WTC11 (cell line): ENCODE measurements around the gene RGCC. TPM values are rescaled to one million over a fixed set of nuclear protein-coding genes. Genes with fewer than 3 reads are reported as not detected.
"Not testable (repeated sequence)": the region's sequence is repeated elsewhere in the genome, so short reads cannot be mapped to it uniquely, and the experiment has no call there.

Source experiments
- ATAC-seq: fragments of 200-7000 bp; cut with Tn5 transposase; 2 replicates; pipeline ENCODE4 v1.10.0; 2021; ENCODE audit warnings: mild to moderate bottlenecking, moderate library complexity
- CTCF ChIA-PET: fragments of 300-600 bp; sonication (Branson Sonifier 250); formaldehyde crosslinking; loops from one replicate; lab custom pipeline; 2021; ENCODE audit warnings: antibody characterized with exemption; lab: Charles Lee
- POLR2A ChIA-PET: fragments of 350-600 bp; sonication (Branson Sonifier 250); formaldehyde crosslinking; loops from one replicate; lab custom pipeline; 2021; ENCODE audit warnings: antibody characterized with exemption; lab: Charles Lee
- DNase-seq: peaks from one replicate; pipeline ENCODE4 v3.0.0; 2021; ENCODE audit warnings: low spot score
- H3K27ac Mint-ChIP-seq: 2 replicates; pipeline ENCODE4 v1.8.0; 2021; ENCODE audit warnings: mixed read lengths
- H3K27me3 Mint-ChIP-seq: 2 replicates; pipeline ENCODE4 v1.8.0; 2021; ENCODE audit warnings: low read depth, mild to moderate bottlenecking, moderate library complexity, mixed read lengths
- H3K36me3 Mint-ChIP-seq: 2 replicates; pipeline ENCODE4 v1.8.0; 2021; ENCODE audit warnings: mixed read lengths
- H3K4me1 Mint-ChIP-seq: 2 replicates; pipeline ENCODE4 v1.8.0; 2022; ENCODE audit warnings: mixed read lengths
- H3K4me3 Mint-ChIP-seq: 2 replicates; pipeline ENCODE4 v1.8.0; 2021; ENCODE audit warnings: mild to moderate bottlenecking, moderate library complexity, mixed read lengths
- H3K9me3 Mint-ChIP-seq: 2 replicates; pipeline ENCODE4 v1.8.0; 2021; ENCODE audit warnings: mixed read lengths
- ATF1 ChIP-seq: sonication (generic); formaldehyde crosslinking; IDR thresholded peaks from 2 replicates; pipeline ENCODE4 v1.8.1; 2023; ENCODE audit warnings: mild to moderate bottlenecking, moderate library complexity, missing genetic modification reagents
- ATF3 ChIP-seq: sonication (generic); formaldehyde crosslinking; conservative IDR thresholded peaks from 2 replicates; pipeline ENCODE4 v1.8.1; 2022; ENCODE audit warnings: mild to moderate bottlenecking, missing genetic modification reagents
- CREB1 ChIP-seq: sonication (generic); formaldehyde crosslinking; IDR thresholded peaks from 2 replicates; pipeline ENCODE4 v1.8.0; 2023; ENCODE audit warnings: mild to moderate bottlenecking, missing genetic modification reagents
- CREM ChIP-seq: sonication (generic); formaldehyde crosslinking; IDR thresholded peaks from 2 replicates; pipeline ENCODE4 v1.8.1; 2022; ENCODE audit warnings: mild to moderate bottlenecking, missing genetic modification reagents, moderate library complexity
- CTCF ChIP-seq: fragments of 200-600 bp; IDR thresholded peaks from 2 replicates; pipeline ENCODE4 v1.8.0; 2022; ENCODE audit warnings: antibody characterized with exemption
- E2F4 ChIP-seq: sonication (generic); formaldehyde crosslinking; IDR thresholded peaks from 2 replicates; pipeline ENCODE4 v1.8.1; 2022; ENCODE audit warnings: low read depth, mild to moderate bottlenecking, moderate library complexity, missing genetic modification reagents, borderline replicate concordance
- ERG ChIP-seq: fragments of 250-450 bp; sonication (Bioruptor Pico); IDR thresholded peaks from 2 replicates; pipeline ENCODE4 v1.8.0; 2021; ENCODE audit warnings: mild to moderate bottlenecking
- FOXJ3 ChIP-seq: sonication (generic); formaldehyde crosslinking; IDR thresholded peaks from 2 replicates; pipeline ENCODE4 v1.9.0; 2021; ENCODE audit warnings: missing genetic modification reagents, mild to moderate bottlenecking, borderline replicate concordance
- GRHL2 ChIP-seq: fragments of 250-450 bp; sonication (Bioruptor Pico); IDR thresholded peaks from 2 replicates; pipeline ENCODE4 v1.8.0; 2022; ENCODE audit warnings: mild to moderate bottlenecking, moderate library complexity; ENCODE audit not compliant: insufficient replicate concordance, severe bottlenecking
- IRF2 ChIP-seq: sonication (generic); formaldehyde crosslinking; IDR thresholded peaks from 2 replicates; pipeline ENCODE4 v1.8.0; 2022; ENCODE audit warnings: low read depth, missing genetic modification reagents, borderline replicate concordance
- JAZF1 ChIP-seq: fragments of 250-450 bp; sonication (Bioruptor Pico); IDR thresholded peaks from 2 replicates; pipeline ENCODE4 v1.9.0; 2021; ENCODE audit warnings: moderate library complexity, mild to moderate bottlenecking, inconsistent platforms
- JUN ChIP-seq: sonication (generic); formaldehyde crosslinking; IDR thresholded peaks from 2 replicates; pipeline ENCODE4 v1.8.0; 2023; ENCODE audit warnings: mild to moderate bottlenecking, missing genetic modification reagents
- NFE2L1 ChIP-seq: sonication (generic); formaldehyde crosslinking; IDR thresholded peaks from 2 replicates; pipeline ENCODE4 v1.8.1; 2023; ENCODE audit warnings: missing genetic modification reagents
- NFYB ChIP-seq: sonication (generic); formaldehyde crosslinking; conservative IDR thresholded peaks from 2 replicates; pipeline ENCODE4 v1.8.0; 2022; ENCODE audit warnings: low read depth, missing genetic modification reagents
- NR1H2 ChIP-seq: sonication (generic); formaldehyde crosslinking; IDR thresholded peaks from 2 replicates; pipeline ENCODE4 v1.9.0; 2021; ENCODE audit warnings: mild to moderate bottlenecking, moderate library complexity, missing genetic modification reagents
- PREB ChIP-seq: sonication (generic); formaldehyde crosslinking; IDR thresholded peaks from 2 replicates; pipeline ENCODE4 v1.8.1; 2022; ENCODE audit warnings: mild to moderate bottlenecking, missing genetic modification reagents, moderate library complexity, borderline replicate concordance
- PRRX2 ChIP-seq: fragments of 250-450 bp; sonication (Bioruptor Pico); IDR thresholded peaks from 2 replicates; pipeline ENCODE4 v1.8.0; 2021; ENCODE audit warnings: mild to moderate bottlenecking
- SOX15 ChIP-seq: fragments of 250-450 bp; sonication (Bioruptor Pico); IDR thresholded peaks from 2 replicates; pipeline ENCODE4 v1.9.0; 2021; ENCODE audit warnings: mild to moderate bottlenecking
- TCF7 ChIP-seq: sonication (generic); formaldehyde crosslinking; IDR thresholded peaks from 2 replicates; pipeline ENCODE4 v1.8.0; 2022; ENCODE audit warnings: mild to moderate bottlenecking, low read depth, missing genetic modification reagents, moderate library complexity
- USF2 ChIP-seq: sonication (generic); formaldehyde crosslinking; IDR thresholded peaks from 2 replicates; pipeline ENCODE4 v1.8.1; 2023; ENCODE audit warnings: mild to moderate bottlenecking, missing genetic modification reagents, moderate library complexity
- ZBTB43 ChIP-seq: sonication (generic); formaldehyde crosslinking; IDR thresholded peaks from 2 replicates; pipeline ENCODE4 v1.8.1; 2023; ENCODE audit warnings: mild to moderate bottlenecking, missing genetic modification reagents
- ZNF121 ChIP-seq: sonication (generic); formaldehyde crosslinking; IDR thresholded peaks from 2 replicates; pipeline ENCODE4 v1.8.0; 2023; ENCODE audit warnings: missing genetic modification reagents
- ZNF138 ChIP-seq: sonication (generic); formaldehyde crosslinking; conservative IDR thresholded peaks from 2 replicates; pipeline ENCODE4 v1.8.1; 2022; ENCODE audit warnings: mild to moderate bottlenecking, moderate library complexity, missing genetic modification reagents
- ZNF219 ChIP-seq: sonication (generic); formaldehyde crosslinking; IDR thresholded peaks from 2 replicates; pipeline ENCODE4 v1.8.0; 2023; ENCODE audit warnings: missing genetic modification reagents, mild to moderate bottlenecking, borderline replicate concordance
- ZNF263 ChIP-seq: sonication (generic); formaldehyde crosslinking; IDR thresholded peaks from 2 replicates; pipeline ENCODE4 v1.8.1; 2022; ENCODE audit warnings: low read depth, mild to moderate bottlenecking, moderate library complexity, missing genetic modification reagents
- ZNF396 ChIP-seq: fragments of 250-450 bp; sonication (Bioruptor Pico); IDR thresholded peaks from 2 replicates; pipeline ENCODE4 v1.8.0; 2021; ENCODE audit warnings: mild to moderate bottlenecking, moderate library complexity, borderline replicate concordance
- total RNA-seq: library from RNA; stranded (reverse); gene quantifications from 3 replicates; pipeline ENCODE4 v1.2.3, GENCODE V29; 2021

RGCC gene
- total RNA-seq, 1 experiment from 2014 or later: 0.48 TPM

GRCh38 chr13:41434030-41434429 lies 23.3 kb upstream of the RGCC start:
- H3K36me3 Mint-ChIP-seq, H3K27ac Mint-ChIP-seq, H3K4me1 Mint-ChIP-seq, ATAC-seq, POLR2A ChIA-PET, H3K4me3 Mint-ChIP-seq, H3K27me3 Mint-ChIP-seq, CTCF ChIA-PET, H3K9me3 Mint-ChIP-seq, DNase-seq: not testable (repeated sequence)

- CTCF ChIA-PET: no interaction called here
- Mint-ChIP-seq H3K9me3 (peaks cover 3% of the 10 kb centered on the region; the same call in 1 of the 2 replicates), H3K4me1 (peaks cover 6% of the 10 kb centered on the region; the same call in 1 of the 2 replicates), H3K36me3 (peaks cover 2% of the 10 kb centered on the region; the same call in 1 of the 2 replicates), H3K4me3 (no peak overlapping the region), H3K27ac (no peak overlapping the region), H3K27me3 (no peaks in the 10 kb centered on the region)
- ATAC-seq: no peak
- no peak for TF ChIP-seq NR1H2
- no peak for TF ChIP-seq ZNF396 (CRISPR knock-in tag)
- TF ChIP-seq JAZF1 (CRISPR knock-in tag): no peak
- TF ChIP-seq USF2 (CRISPR knock-in tag): no peak
- TF ChIP-seq CREB1 (CRISPR knock-in tag): no peak
- no peak for TF ChIP-seq CTCF
- no peak for TF ChIP-seq ATF3 (CRISPR knock-in tag)
- TF ChIP-seq GRHL2 (CRISPR knock-in tag): no peak
- TF ChIP-seq CREM (CRISPR knock-in tag): no peak
- no peak for TF ChIP-seq ATF1
- no peak for TF ChIP-seq ZNF263 (CRISPR knock-in tag)
- no peak for TF ChIP-seq NFYB
- TF ChIP-seq ZNF219 (CRISPR knock-in tag): no peak
- TF ChIP-seq NFE2L1 (CRISPR knock-in tag): no peak
- no peak for TF ChIP-seq SOX15 (CRISPR knock-in tag)
- no peak for TF ChIP-seq ERG (CRISPR knock-in tag)
- TF ChIP-seq TCF7 (CRISPR knock-in tag): no peak
- POLR2A ChIA-PET: no interaction called here
- no peak for DNase-seq
These were observed 22.4 kb upstream of the RGCC start for GRCh38 chr13:41434831-41435520.

GRCh38 chr13:41443969-41444368 lies 13.4 kb upstream of the RGCC start:
- Mint-ChIP-seq H3K4me1 (no peaks in the 10 kb centered on the region), H3K27me3 (no peaks in the 10 kb centered on the region), H3K9me3 (peaks cover 8% of the 10 kb centered on the region), H3K36me3 (peaks cover 2% of the 10 kb centered on the region; the same call in 1 of the 2 replicates), H3K4me3 (no peak overlapping the region), H3K27ac (no peak overlapping the region)
- ChIA-PET CTCF (no interaction called here), POLR2A (no interaction called here)
- ATAC-seq (no peak), DNase-seq (no peak)
- TF ChIP-seq FOXJ3 (CRISPR knock-in tag) (no peak), ZBTB43 (CRISPR knock-in tag) (no peak), IRF2 (CRISPR knock-in tag) (no peak), E2F4 (CRISPR knock-in tag) (no peak), ZNF138 (no peak), PRRX2 (CRISPR knock-in tag) (no peak), ZNF121 (CRISPR knock-in tag) (no peak), JUN (CRISPR knock-in tag) (no peak), PREB (CRISPR knock-in tag) (no peak)
